ENCODE measurements around the gene CPXM1. TPM values are rescaled to one million over a fixed set of nuclear protein-coding genes. Genes with fewer than 3 reads are reported as not detected.
A peak's percentile ranks its signal among the peaks of the same experiment; 100 is the strongest.
"Not testable (repeated sequence)": the region's sequence is repeated elsewhere in the genome, so short reads cannot be mapped to it uniquely, and the experiment has no call there.

CPXM1 gene
- total RNA-seq: 0.13 and 0.63 TPM in 2 replicates

- DNase-seq (ENCODE audit: low read depth in 2 of 2): peak in 1 of 2 donors; percentile 16
These were observed at the start of gene CPXM1 for GRCh38 chr20:2800521-2801285. Gene CPXM1 (minus strand): TSS chr20:2800627. CDS start chr20:2800572, 55 bp downstream.

GRCh38 chr20:2849529-2849928 lies 49.1 kb upstream of the CPXM1 start:
- DNase-seq (ENCODE audit: low read depth in 2 of 2): no peak

- DNase-seq (ENCODE audit: low read depth in 2 of 2): no peak
These were observed 47.4 kb upstream of the CPXM1 start for GRCh38 chr20:2847802-2848201.

GRCh38 chr20:2846698-2847097 lies 46.3 kb upstream of the CPXM1 start:
- no peak for DNase-seq (ENCODE audit: low read depth in 2 of 2)

GRCh38 chr20:2845607-2846006 lies 45.2 kb upstream of the CPXM1 start:
- DNase-seq (ENCODE audit: low read depth in 2 of 2): no peak

- peak; percentile 38 to 75 for DNase-seq (ENCODE audit: low read depth in 2 of 2)
These were observed 40.6 kb upstream of the CPXM1 start for GRCh38 chr20:2840967-2841531.

- peak; percentile 74 to 88 for DNase-seq (ENCODE audit: low read depth in 2 of 2)
These were observed 39.9 kb upstream of the CPXM1 start, which contains the start of the genes PCED1A and VPS16 for GRCh38 chr20:2840138-2840966. Gene PCED1A (minus strand): TSS chr20:2840655. CDS start chr20:2839912, 743 bp downstream. Gene VPS16 (plus strand): TSS chr20:2840745. CDS start chr20:2840775, 30 bp downstream.

GRCh38 chr20:2839732-2840137 lies 39.3 kb upstream of the CPXM1 start:
- no peak for DNase-seq (ENCODE audit: low read depth in 2 of 2)

GRCh38 chr20:2838847-2839671 lies 38.6 kb upstream of the CPXM1 start:
- no peak for DNase-seq (ENCODE audit: low read depth in 2 of 2)

GRCh38 chr20:2838170-2838797 lies 37.9 kb upstream of the CPXM1 start:
- DNase-seq (ENCODE audit: low read depth in 2 of 2): no peak

- DNase-seq (ENCODE audit: low read depth in 2 of 2): no peak
These were observed 37.0 kb upstream of the CPXM1 start for GRCh38 chr20:2837221-2837960.

- DNase-seq (ENCODE audit: low read depth in 2 of 2): no peak
These were observed 35.6 kb upstream of the CPXM1 start for GRCh38 chr20:2836035-2836434.

- DNase-seq (ENCODE audit: low read depth in 2 of 2): no peak
These were observed 34.9 kb upstream of the CPXM1 start for GRCh38 chr20:2835331-2835796.

- DNase-seq (ENCODE audit: low read depth in 2 of 2): no peak
These were observed 34.1 kb upstream of the CPXM1 start for GRCh38 chr20:2834401-2835110.

GRCh38 chr20:2833761-2834160 lies 33.3 kb upstream of the CPXM1 start:
- DNase-seq (ENCODE audit: low read depth in 2 of 2): no peak

- not testable (repeated sequence) for DNase-seq (ENCODE audit: low read depth in 2 of 2)
These were observed 30.8 kb upstream of the CPXM1 start for GRCh38 chr20:2831206-2831605.

- no peak for DNase-seq (ENCODE audit: low read depth in 2 of 2)
These were observed 28.9 kb upstream of the CPXM1 start for GRCh38 chr20:2829376-2829775.

GRCh38 chr20:2826655-2827054 lies 26.2 kb upstream of the CPXM1 start:
- no peak for DNase-seq (ENCODE audit: low read depth in 2 of 2)

- DNase-seq (ENCODE audit: low read depth in 2 of 2): no peak
These were observed 25.3 kb upstream of the CPXM1 start for GRCh38 chr20:2825761-2826160.
